Natural killer cell treated with Interleukin-12 subunit alpha and Interleukin-12 subunit beta and Interleukin-15 and Interleukin-18, amount 100 ng/mL, for 72 hours (primary cell): ENCODE measurements around the gene STYX. TPM values are rescaled to one million over a fixed set of nuclear protein-coding genes. Genes with fewer than 3 reads are reported as not detected.
"Not testable (repeated sequence)": the region's sequence is repeated elsewhere in the genome, so short reads cannot be mapped to it uniquely, and the experiment has no call there.

Experiments used
- ATAC-seq, 2 donors: fragments of 150-1000 bp; cut with Tn5 transposase in 1 of 2; sonication (Bioruptor Pico), chemical (Tn5 transposase) in 1 of 2; 2 replicates each; pipeline ENCODE4 v1.10.0; 2021
- DNase-seq: peaks from one replicate; pipeline ENCODE4 v3.0.0; 2022; ENCODE audit warnings: low spot score
- H3K27ac Mint-ChIP-seq, 2 donors: 1 replicate in 1 of 2; 2 replicates in 1 of 2; pipeline ENCODE4 v1.8.0; 2022; ENCODE audit warnings: mixed read lengths in 2 of 2, mild to moderate bottlenecking in 1 of 2, moderate library complexity in 1 of 2
- H3K27me3 Mint-ChIP-seq, 2 donors: 1 replicate in 1 of 2; 2 replicates in 1 of 2; pipeline ENCODE4 v1.8.0; 2022; ENCODE audit warnings: mixed read lengths in 2 of 2
- H3K36me3 Mint-ChIP-seq: one replicate; pipeline ENCODE4 v1.8.0; 2022; ENCODE audit warnings: mixed read lengths
- H3K4me1 Mint-ChIP-seq, 2 donors: 1 replicate in 1 of 2; 2 replicates in 1 of 2; pipeline ENCODE4 v1.8.0; 2022; ENCODE audit warnings: low read depth in 2 of 2, mixed read lengths in 2 of 2, mild to moderate bottlenecking in 1 of 2
- H3K4me3 Mint-ChIP-seq: one replicate; pipeline ENCODE4 v1.8.0; 2022; ENCODE audit warnings: mixed read lengths
- H3K9me3 Mint-ChIP-seq: 2 replicates; pipeline ENCODE4 v1.8.0; 2022; ENCODE audit warnings: mixed read lengths
- total RNA-seq, 2 donors: library from RNA; stranded (reverse); gene quantifications; one replicate each; pipeline ENCODE4 v1.2.3, GENCODE V29; 2022

Gene STYX
- total RNA-seq, 2 donors from 2014 or later = 11.9 to 13.2 TPM

- H3K27me3 Mint-ChIP-seq = peaks cover 0 to 3% of the 10 kb centered on the region in 2 donors
- no peaks in the 10 kb centered on the region for H3K9me3 Mint-ChIP-seq
- DNase-seq (no peak), ATAC-seq (no peak)
- H3K4me3 Mint-ChIP-seq = no peak overlapping the region
- H3K4me1 Mint-ChIP-seq = peaks cover 25 to 27% of the 10 kb centered on the region in 2 donors
- H3K27ac Mint-ChIP-seq = no peak overlapping the region
- H3K36me3 Mint-ChIP-seq = peaks cover 13% of the 10 kb centered on the region
Observed at GRCh38 chr14:52703664-52704063, 26.3 kb upstream of the STYX start.

DNA sequence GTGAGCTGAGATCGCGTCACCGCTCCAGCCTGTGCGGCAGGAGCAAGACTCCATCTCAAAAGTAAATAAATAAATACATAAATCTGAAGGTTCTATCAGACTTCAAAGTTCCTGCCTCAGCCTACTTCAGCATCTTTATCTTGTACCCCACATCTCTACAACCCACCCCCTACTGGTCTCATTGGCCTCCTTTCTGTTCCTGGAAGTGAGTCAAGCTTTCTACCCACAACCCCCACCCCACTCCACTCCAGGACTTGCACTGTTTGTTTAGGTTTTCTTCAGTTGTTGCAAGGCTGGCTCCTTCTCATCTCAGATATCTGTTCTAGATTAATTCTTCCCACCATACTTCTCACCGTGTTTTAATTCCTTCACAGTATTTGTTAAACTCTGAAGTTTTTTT is 23.7 kb upstream of the STYX start:
- ATAC-seq (peak; percentile 43 to 65), DNase-seq (no peak)
- H3K36me3 Mint-ChIP-seq = peaks cover 19% of the 10 kb centered on the region
- H3K9me3 Mint-ChIP-seq = no peaks in the 10 kb centered on the region
- peak overlapping the region; percentile 100 for H3K4me3 Mint-ChIP-seq
- H3K4me1 Mint-ChIP-seq = peaks cover 25 to 32% of the 10 kb centered on the region in 2 donors
- H3K27ac Mint-ChIP-seq = peak overlapping the region; percentile 98 to 100
- H3K27me3 Mint-ChIP-seq = peaks cover 0 to 1% of the 10 kb centered on the region in 2 donors

DNA sequence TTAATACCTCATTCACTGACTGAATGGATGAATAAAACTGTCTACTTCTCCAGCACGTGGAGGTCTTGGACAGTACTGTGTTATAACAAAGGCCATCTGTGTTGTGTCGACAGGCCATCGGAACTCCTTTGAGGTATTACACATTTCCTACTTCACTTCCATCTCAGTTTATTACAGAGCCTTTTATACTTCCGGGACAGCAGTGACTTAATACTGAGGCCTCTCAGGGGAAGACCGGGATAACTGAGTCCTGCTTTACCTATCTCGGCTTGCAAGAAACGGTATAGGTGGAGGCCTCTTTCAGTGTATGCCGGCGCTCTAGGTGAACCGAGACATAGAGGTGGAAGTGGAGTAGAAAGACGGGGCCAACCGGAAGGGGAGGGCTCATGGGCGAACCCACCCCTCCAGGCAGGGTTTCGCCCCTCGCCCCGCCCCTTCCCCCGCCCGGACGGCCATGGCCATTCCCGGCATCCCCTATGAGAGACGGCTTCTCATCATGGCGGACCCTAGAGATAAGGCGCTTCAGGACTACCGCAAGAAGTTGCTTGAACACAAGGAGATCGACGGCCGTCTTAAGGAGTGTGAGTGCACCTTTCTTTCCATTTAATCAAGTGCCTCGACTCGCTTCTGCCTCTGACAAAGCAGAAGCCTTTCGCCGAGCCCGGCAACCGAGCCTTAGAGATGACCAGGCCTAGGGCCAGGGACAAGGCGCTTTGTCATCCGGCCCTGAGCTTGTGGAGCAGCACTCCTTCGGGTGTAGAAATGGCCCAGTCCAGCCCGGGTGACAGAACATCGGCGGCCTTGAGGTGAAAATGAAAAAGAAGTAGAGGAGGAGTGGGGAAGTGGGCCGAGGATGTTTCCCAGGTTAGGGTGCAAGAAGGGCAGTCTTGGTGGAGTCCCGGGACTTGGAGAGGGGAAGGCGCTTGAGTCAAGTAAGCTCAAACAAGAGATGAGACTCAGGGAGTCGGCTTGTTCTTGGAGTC is 23.0 kb upstream of the STYX start, which contains the start of gene PSMC6:
Gene PSMC6 (plus strand): TSS at position 477 of the 983 bp plus-strand sequence. CDS start 20 bp downstream, at position 497.
- ATAC-seq = peak; percentile 99 to 100
- peak; percentile 91 for DNase-seq
- H3K4me1 Mint-ChIP-seq = peaks cover 24 to 32% of the 10 kb centered on the region in 2 donors
- no peaks in the 10 kb centered on the region for H3K9me3 Mint-ChIP-seq
- H3K27ac Mint-ChIP-seq = peak within 1 kb of the TSS; percentile 98 to 100
- peaks cover 23% of the 10 kb centered on the region for H3K36me3 Mint-ChIP-seq
- H3K4me3 Mint-ChIP-seq = peak within 1 kb of the TSS; percentile 100
- no peaks in the 10 kb centered on the region for H3K27me3 Mint-ChIP-seq

- Mint-ChIP-seq H3K4me1 (peaks cover 16 to 28% of the 10 kb centered on the region in 2 donors), H3K27ac (no peak overlapping the region)
Observed at GRCh38 chr14:52711666-52712065, 18.3 kb upstream of the STYX start.

GRCh38 chr14:52716155-52716554 is 13.8 kb upstream of the STYX start:
- peaks cover 0 to 7% of the 10 kb centered on the region in 2 donors for H3K4me1 Mint-ChIP-seq
- peaks cover 22% of the 10 kb centered on the region for H3K36me3 Mint-ChIP-seq
- H3K9me3 Mint-ChIP-seq = no peaks in the 10 kb centered on the region
- no peak overlapping the region for H3K4me3 Mint-ChIP-seq
- H3K27me3 Mint-ChIP-seq = no peaks in the 10 kb centered on the region
- DNase-seq = no peak
- H3K27ac Mint-ChIP-seq = no peak overlapping the region
- ATAC-seq = no peak

More at GRCh38 chr14:52711666-52712065, 18.3 kb upstream of the STYX start:
- H3K4me3 Mint-ChIP-seq = no peak overlapping the region
- no peaks in the 10 kb centered on the region for H3K9me3 Mint-ChIP-seq
- peaks cover 36% of the 10 kb centered on the region for H3K36me3 Mint-ChIP-seq
- H3K27me3 Mint-ChIP-seq = no peaks in the 10 kb centered on the region
- ATAC-seq = no peak
- DNase-seq = no peak

- H3K36me3 Mint-ChIP-seq = peaks cover 28% of the 10 kb centered on the region
- H3K4me3 Mint-ChIP-seq = no peak overlapping the region
Observed at GRCh38 chr14:52723514-52724359, 6.2 kb upstream of the STYX start.

GRCh38 chr14:52724360-52724644 is 5.7 kb upstream of the STYX start:
- Mint-ChIP-seq H3K9me3 (no peaks in the 10 kb centered on the region), H3K4me1 (peaks cover 3 to 7% of the 10 kb centered on the region in 2 donors), H3K27me3 (no peaks in the 10 kb centered on the region), H3K4me3 (no peak overlapping the region), H3K27ac (peak overlapping the region in 1 of 2 donors; percentile 3), H3K36me3 (peaks cover 28% of the 10 kb centered on the region)
- DNase-seq (no peak), ATAC-seq (no peak)

More at GRCh38 chr14:52723514-52724359, 6.2 kb upstream of the STYX start:
- DNase-seq = no peak
- peaks cover 3 to 7% of the 10 kb centered on the region in 2 donors for H3K4me1 Mint-ChIP-seq
- ATAC-seq = no peak
- H3K9me3 Mint-ChIP-seq = no peaks in the 10 kb centered on the region
- no peaks in the 10 kb centered on the region for H3K27me3 Mint-ChIP-seq
- H3K27ac Mint-ChIP-seq = peak overlapping the region in 1 of 2 donors; percentile 3

- not testable (repeated sequence) for DNase-seq, ATAC-seq, H3K27ac Mint-ChIP-seq, H3K9me3 Mint-ChIP-seq, H3K27me3 Mint-ChIP-seq, H3K4me3 Mint-ChIP-seq, H3K4me1 Mint-ChIP-seq
- H3K36me3 Mint-ChIP-seq = peaks cover 14% of the 10 kb centered on the region
Observed at GRCh38 chr14:52727509-52727908, 2.5 kb upstream of the STYX start.

GRCh38 chr14:52729035-52729434 is 931 bp upstream of the STYX start:
- H3K9me3 Mint-ChIP-seq, DNase-seq, H3K36me3 Mint-ChIP-seq, ATAC-seq, H3K27me3 Mint-ChIP-seq, H3K4me3 Mint-ChIP-seq: not testable (repeated sequence)
- Mint-ChIP-seq H3K4me1 (peaks cover 10 to 12% of the 10 kb centered on the region in 2 donors), H3K27ac (peak overlapping the region in 1 of 2 donors; percentile 27)

- Mint-ChIP-seq H3K9me3 (no peaks in the 10 kb centered on the region), H3K36me3 (peaks cover 8% of the 10 kb centered on the region)
Observed at GRCh38 chr14:52729585-52729924, 411 bp upstream of the STYX start.

DNA sequence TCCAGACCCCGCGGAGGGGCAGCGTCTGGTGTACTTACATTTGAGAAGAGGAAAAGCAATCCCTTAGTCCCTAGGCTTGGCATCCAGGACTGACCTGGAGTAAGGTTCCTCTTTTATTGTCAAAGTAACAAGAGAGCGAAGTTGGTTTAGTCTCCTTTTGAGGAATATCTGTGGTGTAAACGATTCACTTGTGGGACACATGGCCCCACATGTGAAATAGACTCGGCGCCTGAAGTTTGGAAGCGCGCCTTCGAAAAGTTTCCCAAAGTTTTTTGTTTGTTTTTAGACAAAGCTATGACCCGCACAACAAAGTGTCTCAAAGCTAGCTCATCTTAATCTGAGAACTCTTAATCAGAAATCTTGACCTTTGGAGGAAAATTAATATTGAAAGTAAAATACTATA is 744 bp downstream of the STYX start:
- H3K4me3 Mint-ChIP-seq = peak overlapping the region; percentile 86
- peaks cover 14 to 15% of the 10 kb centered on the region in 2 donors for H3K4me1 Mint-ChIP-seq
- H3K27ac Mint-ChIP-seq = peak overlapping the region; percentile 77 to 89
- H3K9me3 Mint-ChIP-seq = no peaks in the 10 kb centered on the region
- no peak for ATAC-seq
- H3K27me3 Mint-ChIP-seq = no peaks in the 10 kb centered on the region
- peaks cover 8% of the 10 kb centered on the region for H3K36me3 Mint-ChIP-seq
- no peak for DNase-seq

More at GRCh38 chr14:52729585-52729924, 411 bp upstream of the STYX start:
- peaks cover 14 to 15% of the 10 kb centered on the region in 2 donors for H3K4me1 Mint-ChIP-seq
- peak overlapping the region; percentile 86 for H3K4me3 Mint-ChIP-seq
- no peak for ATAC-seq
- DNase-seq = no peak
- H3K27me3 Mint-ChIP-seq = no peaks in the 10 kb centered on the region
- H3K27ac Mint-ChIP-seq = peak overlapping the region; percentile 77 to 89

GRCh38 chr14:52733824-52734223 is 3.9 kb downstream of the STYX start:
- Mint-ChIP-seq H3K36me3 (peaks cover 8% of the 10 kb centered on the region), H3K4me1 (peaks cover 28% of the 10 kb centered on the region in 2 donors), H3K9me3 (no peaks in the 10 kb centered on the region), H3K27ac (peak overlapping the region in 1 of 2 donors; percentile 61), H3K27me3 (no peaks in the 10 kb centered on the region), H3K4me3 (no peak overlapping the region)
- ATAC-seq (no peak), DNase-seq (no peak)

GRCh38 chr14:52735921-52736489 is 6.0 kb downstream of the STYX start:
- Mint-ChIP-seq H3K27me3 (no peaks in the 10 kb centered on the region), H3K27ac (no peak overlapping the region), H3K9me3 (no peaks in the 10 kb centered on the region), H3K4me3 (no peak overlapping the region), H3K4me1 (peaks cover 26 to 30% of the 10 kb centered on the region in 2 donors), H3K36me3 (peaks cover 8% of the 10 kb centered on the region)
- ATAC-seq (no peak), DNase-seq (no peak)
